GM12878 (cell line): ENCODE measurements around the gene UTP25. TPM values are rescaled to one million over a fixed set of nuclear protein-coding genes. Genes with fewer than 3 reads are reported as not detected.
A peak's percentile ranks its signal among the peaks of the same experiment; 100 is the strongest.

ENCODE experiments used
- CBFB ChIP-seq: IDR thresholded peaks from 2 replicates; pipeline ENCODE4 v1.6.1; 2016; ENCODE audit warnings: antibody characterized with exemption, low read depth
- CBX3 ChIP-seq: fragments of 200-600 bp; sonication (generic); IDR thresholded peaks from 2 replicates; pipeline ENCODE4 v1.6.1; 2016; ENCODE audit warnings: low read depth, borderline replicate concordance
- CEBPB ChIP-seq, 2 experiments: fragments of 150-350 bp in 1 of 2; IDR thresholded peaks; 2 replicates each; pipeline ENCODE4 v1.6.1; 2012 to 2014; ENCODE audit warnings: low read depth in 2 of 2, low read length in 2 of 2, borderline replicate concordance in 1 of 2, inconsistent platforms in 1 of 2
- CHD1 ChIP-seq: IDR thresholded peaks from 2 replicates; pipeline ENCODE4 v1.6.1; 2012; ENCODE audit warnings: low read depth, low read length, improper control_type of control experiment
- CTCF ChIP-seq, 3 experiments: IDR thresholded peaks in 2 of 3; conservative IDR thresholded peaks in 1 of 3; 2 replicates each; pipeline ENCODE4 v1.5.1; 2011; ENCODE audit warnings: low read depth in 3 of 3, low read length in 3 of 3, mild to moderate bottlenecking in 3 of 3, control low read depth in 2 of 3, moderate library complexity in 2 of 3, inconsistent platforms in 1 of 3, mixed read lengths in 1 of 3; ENCODE audit not compliant: control insufficient read depth in 2 of 3, insufficient read depth in 1 of 3; ENCODE audit errors: extremely low read depth in 1 of 3
- DPF2 ChIP-seq: fragments of 450-650 bp; IDR thresholded peaks from 2 replicates; pipeline ENCODE4 v1.6.1; 2017; ENCODE audit warnings: mild to moderate bottlenecking
- E4F1 ChIP-seq: fragments of 450-650 bp; IDR thresholded peaks from 2 replicates; pipeline ENCODE4 v1.6.1; 2018; ENCODE audit warnings: borderline replicate concordance, mild to moderate bottlenecking; ENCODE audit not compliant: partially characterized antibody
- HDAC6 ChIP-seq: fragments of 200-600 bp; sonication (generic); IDR thresholded peaks from one replicate; pipeline ENCODE4 v1.8.0; 2017; ENCODE audit warnings: antibody characterized with exemption; ENCODE audit not compliant: unreplicated experiment
- IRF4 ChIP-seq: IDR thresholded peaks from 2 replicates; pipeline ENCODE4 v1.6.1; 2011; ENCODE audit warnings: low read depth, low read length
- KLF5 ChIP-seq: fragments of 450-650 bp; IDR thresholded peaks from 2 replicates; pipeline ENCODE4 v1.6.1; 2014; ENCODE audit warnings: mild to moderate bottlenecking; ENCODE audit not compliant: partially characterized antibody
- MEF2B ChIP-seq: fragments of 450-650 bp; IDR thresholded peaks from 2 replicates; pipeline ENCODE4 v1.6.1; 2018; ENCODE audit warnings: mild to moderate bottlenecking, moderate library complexity; ENCODE audit not compliant: partially characterized antibody, poor library complexity, severe bottlenecking
- MTA2 ChIP-seq: fragments of 450-650 bp; IDR thresholded peaks from 2 replicates; pipeline ENCODE4 v1.6.1; 2016; ENCODE audit warnings: low read depth, mild to moderate bottlenecking, moderate library complexity
- MYB ChIP-seq: fragments of 150-350 bp; IDR thresholded peaks from 2 replicates; pipeline ENCODE4 v1.6.1; 2014; ENCODE audit warnings: mild to moderate bottlenecking, low read depth, low read length, borderline replicate concordance
- NFIC ChIP-seq: IDR thresholded peaks from 2 replicates; pipeline ENCODE4 v1.6.1; 2012; ENCODE audit warnings: low read depth, mild to moderate bottlenecking, inconsistent platforms, low read length, moderate library complexity
- NFXL1 ChIP-seq: fragments of 450-650 bp; IDR thresholded peaks from 2 replicates; pipeline ENCODE4 v1.6.1; 2017; ENCODE audit warnings: antibody characterized with exemption, mild to moderate bottlenecking, borderline replicate concordance
- NFYA ChIP-seq: IDR thresholded peaks from 2 replicates; pipeline ENCODE4 v1.6.1; 2011; ENCODE audit warnings: low read depth, mild to moderate bottlenecking, low read length, improper control_type of control experiment, borderline replicate concordance
- RFX5 ChIP-seq: IDR thresholded peaks from 2 replicates; pipeline ENCODE4 v1.6.1; 2011; ENCODE audit warnings: low read depth, low read length, improper control_type of control experiment
- SMAD1 ChIP-seq: fragments of 450-650 bp; IDR thresholded peaks from 2 replicates; pipeline ENCODE4 v1.6.1; 2018; ENCODE audit warnings: mild to moderate bottlenecking, low read depth; ENCODE audit not compliant: partially characterized antibody
- SREBF2 ChIP-seq: IDR thresholded peaks from 2 replicates; pipeline ENCODE4 v1.6.1; 2012; ENCODE audit warnings: mild to moderate bottlenecking, low read length
- SRF ChIP-seq, 2 experiments: IDR thresholded peaks; 2 replicates each; pipeline ENCODE4 v1.6.1; 2011; ENCODE audit warnings: low read depth in 2 of 2, low read length in 2 of 2, mild to moderate bottlenecking in 1 of 2, moderate library complexity in 1 of 2
- STAT1 ChIP-seq: fragments of 450-650 bp; conservative IDR thresholded peaks from 2 replicates; pipeline ENCODE4 v1.6.1; 2014; ENCODE audit warnings: antibody characterized with exemption, mild to moderate bottlenecking
- STAT3 ChIP-seq: IDR thresholded peaks from 2 replicates; pipeline ENCODE4 v1.6.1; 2011; ENCODE audit warnings: low read depth, low read length, improper control_type of control experiment
- YBX1 ChIP-seq: fragments of 450-650 bp; IDR thresholded peaks from 2 replicates; pipeline ENCODE4 v1.6.1; 2016; ENCODE audit warnings: antibody characterized with exemption
- polyA plus RNA-seq, 11 experiments: library from polyadenylated mRNA; depleted of rRNA in 4 of 11; unstranded in 6 of 11; stranded (reverse) in 5 of 11; fragments of >200 nt; fragmentation: Nextera tagmentation in 4 of 11; fragmentation: Illumina TruSeq in 1 of 11; extraction: Ambion mirVana in 4 of 11; extraction: Trizol in 1 of 11; gene quantifications; 1 replicate in 1 of 11; 2 replicates in 10 of 11; pipeline versions ENCODE4 v1.2.1 to v1.2.3, GENCODE V29; 2011 to 2016; ENCODE audit warnings: inconsistent platforms in 2 of 11, missing spikeins in 2 of 11, low read depth in 1 of 11
- total RNA-seq, 4 experiments: library from RNA; depleted of rRNA in 3 of 4; stranded (reverse); fragments of >200 nt in 3 of 4; fragmentation: Illumina TruSeq in 1 of 4; extraction: Trizol in 1 of 4; gene quantifications; 2 replicates each; pipeline versions ENCODE4 v1.2.1 to v1.2.3, GENCODE V29; 2013 to 2021
- TF ChIP-seq, protein P1 (sequence below): IDR thresholded peaks from 2 replicates; pipeline ENCODE4 v1.6.1; 2012; ENCODE audit warnings: low read depth, low read length, improper control_type of control experiment

UTP25 gene
- total and polyA plus RNA-seq, 10 of the 15 experiments (the other 5 are each of a cell fraction or from before 2014, with no cell fraction given) = 3.0 to 13.3 (median 8.5) TPM

DNA sequence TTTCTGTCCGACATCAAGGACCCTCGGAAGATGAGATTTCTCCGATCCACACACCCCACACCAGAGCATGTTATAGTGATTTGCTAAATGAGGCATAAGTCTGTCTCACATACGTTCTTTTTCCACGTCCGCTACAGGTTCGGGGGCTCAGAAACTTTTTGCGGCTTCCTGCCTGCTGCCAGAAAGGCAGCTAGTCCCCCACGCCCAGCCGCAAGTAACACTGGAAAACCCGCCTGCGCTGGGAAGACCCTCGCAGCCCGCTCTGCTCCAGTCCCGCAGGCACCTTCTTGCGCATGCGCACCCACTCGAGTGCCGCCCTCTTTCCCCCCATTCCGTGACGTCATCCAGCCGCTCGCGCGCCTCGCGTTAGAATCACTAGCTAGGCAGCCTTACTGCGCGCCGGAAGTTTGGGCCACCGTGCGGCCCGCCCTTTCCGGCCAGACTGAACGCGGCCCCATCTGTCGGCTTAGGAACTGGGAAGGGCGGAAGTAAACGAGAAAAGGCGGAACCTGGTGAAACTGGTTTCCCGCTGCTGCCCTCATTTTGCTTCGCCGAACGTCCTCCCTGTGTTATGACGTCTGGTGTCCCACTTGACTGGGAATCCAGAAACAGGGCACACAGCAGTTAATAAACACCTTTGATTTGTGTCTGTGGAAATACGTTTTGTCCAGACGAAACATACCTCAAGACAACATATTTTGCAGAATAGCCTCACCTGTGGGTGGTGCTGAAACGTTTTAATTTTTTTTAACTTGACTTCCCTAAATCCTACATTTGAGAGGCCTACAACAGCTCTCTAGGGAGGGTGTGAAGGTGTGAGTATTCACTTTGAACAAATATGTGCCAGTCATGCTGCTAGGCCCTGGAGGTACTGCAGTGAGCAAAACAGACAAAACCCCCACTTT lies 43.3 kb upstream of the UTP25 start, which contains the start of gene C1orf74 (continued):
- TF ChIP-seq RFX5 (peak; percentile 68), YBX1 (no peak), CTCF (IDR thresholded peaks at IDR 0.05 in 2 of 3, conservative IDR thresholded peaks at IDR 0.05 in 1 of 3; ENCODE audit: control insufficient read depth in 2 of 3, extremely low read depth in 1 of 3, insufficient read depth in 1 of 3, low read depth in 3 of 3, low read length in 3 of 3) (no peak), CHD1 (no peak), MTA2 (no peak), DPF2 (peak; percentile 41; the same call in 1 of the 2 replicates), SMAD1 (no peak), NFIC (no peak), MEF2B (peak; percentile 36), CBX3 (no peak), E4F1 (peak; percentile 61), KLF5 (peak; percentile 68), SRF (IDR thresholded peaks at IDR 0.05; ENCODE audit: low read depth in 2 of 2, low read length in 2 of 2) (no peak), NFYA (no peak), STAT1 (0 out of 2 replicates have a peak, but pooled peaks have one; percentile 21), STAT3 (no peak), IRF4 (no peak), SREBF2 (peak; percentile 45), CEBPB (IDR thresholded peaks at IDR 0.05; ENCODE audit: borderline replicate concordance in 1 of 2, low read depth in 2 of 2, low read length in 2 of 2) (no peak), CBFB (peak; percentile 94), NFXL1 (no peak), HDAC6 (no peak), MYB (no peak)
- TF ChIP-seq, protein P1, sequence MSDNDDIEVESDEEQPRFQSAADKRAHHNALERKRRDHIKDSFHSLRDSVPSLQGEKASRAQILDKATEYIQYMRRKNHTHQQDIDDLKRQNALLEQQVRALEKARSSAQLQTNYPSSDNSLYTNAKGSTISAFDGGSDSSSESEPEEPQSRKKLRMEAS = peak; percentile 72
